ENCODE results near the gene MAP9.
"Not testable (repeated sequence)": the region's sequence is repeated elsewhere in the genome, so short reads cannot be mapped to it uniquely, and the experiment has no call there.

GRCh38 chr4:155312027-155312426, 64.7 kb downstream of the MAP9 start:
- not testable (repeated sequence) for TF ChIP-seq CTCF, POLR2A, POLR2AphosphoS5 (IDR thresholded peaks at IDR 0.05)

Data from sigmoid colon (tissue), 4 donors.